B cell (primary cell): ENCODE results near the gene AAMP. TPM values are rescaled to one million over a fixed set of nuclear protein-coding genes. Genes with fewer than 3 reads are reported as not detected.
A peak's percentile ranks its signal among the peaks of the same experiment; 100 is the strongest.

Source experiments
- ATAC-seq: fragments of 200-7000 bp; cut with Tn5 transposase; one replicate; pipeline ENCODE4 v1.10.0; 2021; ENCODE audit warnings: low read depth, mild to moderate bottlenecking, moderate number of reproducible peaks, moderate library complexity
- CTCF ChIA-PET: fragments of 350-600 bp; sonication (Branson Sonifier 250); formaldehyde crosslinking; loops from one replicate; lab custom pipeline; 2021; ENCODE audit warnings: antibody characterized with exemption, inconsistent platforms; lab: Charles Lee
- POLR2A ChIA-PET: fragments of 350-600 bp; sonication (Branson Sonifier 250); formaldehyde crosslinking; loops from one replicate; lab custom pipeline; 2021; ENCODE audit warnings: antibody characterized with exemption; lab: Charles Lee
- DNase-seq: peaks from one replicate; pipeline ENCODE4 v3.0.0; 2013
- H2AFZ ChIP-seq: 2 replicates; pipeline ENCODE4 v1.6.1; 2012; ENCODE audit warnings: mild to moderate bottlenecking, low read depth, low read length; ENCODE audit not compliant: insufficient read depth, poor library complexity, severe bottlenecking
- H3K27ac ChIP-seq, 2 donors: 1 replicate in 1 of 2; 2 replicates in 1 of 2; pipeline ENCODE4 v1.5.1; 2012 to 2013; ENCODE audit warnings: low read length in 2 of 2, mild to moderate bottlenecking in 2 of 2, moderate library complexity in 1 of 2
- H3K27me3 ChIP-seq, 4 experiments: fragments of 200-600 bp in 1 of 4; sonication (generic) in 1 of 4; replicated peaks in 1 of 4; 1 replicate in 2 of 4; 2 replicates in 2 of 4; pipeline versions ENCODE4 v1.6.1 to v1.7.0; 2013 to 2016; ENCODE audit warnings: low read length in 3 of 4, mild to moderate bottlenecking in 2 of 4, mixed read lengths in 1 of 4, moderate library complexity in 1 of 4; ENCODE audit not compliant: insufficient read depth in 4 of 4, control insufficient read depth in 3 of 4; ENCODE audit errors: control extremely low read depth in 1 of 4
- H3K36me3 ChIP-seq, 2 experiments: replicated peaks in 1 of 2; 1 replicate in 1 of 2; 2 replicates in 1 of 2; pipeline versions ENCODE4 v1.6.1 to v1.7.1; 2013; ENCODE audit warnings: low read length in 1 of 2; ENCODE audit not compliant: insufficient read depth in 2 of 2, control insufficient read depth in 1 of 2; ENCODE audit errors: control extremely low read depth in 1 of 2, extremely low read depth in 1 of 2
- H3K4me1 ChIP-seq, 2 donors: fragments of 200-600 bp in 1 of 2; sonication (generic) in 1 of 2; 1 replicate in 1 of 2; 2 replicates in 1 of 2; pipeline versions ENCODE4 v1.5.1 to v1.6.1; 2013 to 2017; ENCODE audit warnings: low read length in 2 of 2; ENCODE audit not compliant: control insufficient read depth in 2 of 2, insufficient read depth in 2 of 2
- H3K4me2 ChIP-seq: replicated peaks from 2 replicates; pipeline ENCODE3; 2012; ENCODE audit warnings: mild to moderate bottlenecking, low read depth, low read length; ENCODE audit not compliant: poor library complexity, severe bottlenecking
- H3K4me3 ChIP-seq, 5 experiments: fragments of 200-600 bp in 1 of 5; sonication (generic) in 1 of 5; 1 replicate in 3 of 5; 2 replicates in 2 of 5; pipeline versions ENCODE4 v1.5.1 to v1.7.0; 2011 to 2016; ENCODE audit warnings: low read length in 4 of 5, mild to moderate bottlenecking in 4 of 5, low read depth in 2 of 5, control low read depth in 1 of 5, moderate library complexity in 1 of 5; ENCODE audit not compliant: insufficient read depth in 1 of 5; ENCODE audit errors: control extremely low read depth in 1 of 5, extremely low read depth in 1 of 5
- H3K79me2 ChIP-seq: fragments of 200-600 bp; sonication (generic); one replicate; pipeline ENCODE4 v1.6.0; 2016; ENCODE audit warnings: low read length; ENCODE audit not compliant: control insufficient read depth, insufficient read depth
- H3K9ac ChIP-seq: fragments of 200-600 bp; sonication (generic); 2 replicates; pipeline ENCODE4 v1.6.1; 2017; ENCODE audit warnings: mild to moderate bottlenecking, low read length, moderate library complexity
- H3K9me3 ChIP-seq, 3 donors: one replicate each; pipeline versions ENCODE4 v1.6.1 to v1.7.1; 2013; ENCODE audit warnings: low read length in 2 of 3; ENCODE audit not compliant: control insufficient read depth in 2 of 3, insufficient read depth in 1 of 3; ENCODE audit errors: control extremely low read depth in 1 of 3
- H4K20me1 ChIP-seq: 2 replicates; pipeline ENCODE4 v1.6.0; 2012; ENCODE audit warnings: mild to moderate bottlenecking, low read length; ENCODE audit not compliant: insufficient read depth, control insufficient read depth, poor library complexity, severe bottlenecking
- H3K27ac Mint-ChIP-seq: one replicate; pipeline ENCODE4 v1.8.0; 2021; ENCODE audit warnings: mixed read lengths
- H3K27me3 Mint-ChIP-seq: one replicate; pipeline ENCODE4 v1.8.0; 2021; ENCODE audit warnings: mixed read lengths
- H3K4me1 Mint-ChIP-seq: one replicate; pipeline ENCODE4 v1.8.0; 2021; ENCODE audit warnings: mixed read lengths
- H3K4me3 Mint-ChIP-seq: one replicate; pipeline ENCODE4 v1.8.0; 2021; ENCODE audit warnings: mixed read lengths
- H3K9me3 Mint-ChIP-seq: one replicate; pipeline ENCODE4 v1.8.0; 2022; ENCODE audit warnings: mixed read lengths; ENCODE audit not compliant: insufficient read depth
- CTCF ChIP-seq: fragments of 200-600 bp; IDR thresholded peaks from one replicate; pipeline ENCODE4 v1.8.0; 2022; ENCODE audit warnings: antibody characterized with exemption, mild to moderate bottlenecking
- EZH2 ChIP-seq: IDR thresholded peaks from 2 replicates; pipeline ENCODE4 v1.6.1; 2012; ENCODE audit warnings: borderline replicate concordance, low read depth, mild to moderate bottlenecking, moderate library complexity, low read length; ENCODE audit not compliant: insufficient read depth, poor library complexity, severe bottlenecking
- WGBS: methylation state at CpG from one replicate; pipeline ENCODE4 v1.1.5; 2013; ENCODE audit warnings: missing lambda C conversion rate; ENCODE audit not compliant: insufficient coverage; 5-methylcytosine and 5-hydroxymethylcytosine counted together
- intact Hi-C: fragments of 100-400 bp; cut with micrococcal nuclease; formaldehyde crosslinking; loops from one replicate; pipeline ENCODE4 v1.10.0; 2022
- polyA plus RNA-seq: library from polyadenylated mRNA; depleted of rRNA; stranded (reverse); fragments of >200 nt; gene quantifications from 2 replicates; pipeline ENCODE4 v1.2.3, GENCODE V29; 2012
- total RNA-seq, 2 donors: library from RNA; stranded (reverse); fragments of 120-200 nt in 1 of 2; gene quantifications; 1 replicate in 1 of 2; 2 replicates in 1 of 2; pipeline versions ENCODE4 v1.2.3 to v1.2.4, GENCODE V29; 2013 to 2022

Gene AAMP
- total and polyA plus RNA-seq, 2 donors (not counting 1 experiment from before 2014, with no cell fraction given) = 56.4 to 65.7 TPM

- Histone ChIP-seq H3K4me1 (peaks cover 76 to 85% of the 10 kb centered on the region in 2 donors), H3K27me3 (no peaks in the 10 kb centered on the region), H3K36me3 (peaks cover 3 to 66% of the 10 kb centered on the region in 2 experiments), H3K4me3 (no peak overlapping the region), H3K4me2 (peak overlapping the region; percentile 79), H3K9ac (no peak overlapping the region), H3K9me3 (no peaks in the 10 kb centered on the region), H3K27ac (peak overlapping the region in 1 of 2 donors; percentile 99), H4K20me1 (peaks cover 97% of the 10 kb centered on the region), H2AFZ (no peak overlapping the region), H3K79me2 (peaks cover 95% of the 10 kb centered on the region)
- peak overlapping the region; percentile 80 for H3K27ac Mint-ChIP-seq
- ATAC-seq = no peak
- H3K27me3 Mint-ChIP-seq = no peaks in the 10 kb centered on the region
- ChIA-PET CTCF (no interaction called here), POLR2A (no interaction called here)
- TF ChIP-seq EZH2 (no peak), CTCF (no peak)
- H3K9me3 Mint-ChIP-seq = no peaks in the 10 kb centered on the region
- H3K4me3 Mint-ChIP-seq = peak overlapping the region; percentile 23
- WGBS = no CpG with 5 or more reads among the region's 1 CpG
- peaks cover 85% of the 10 kb centered on the region for H3K4me1 Mint-ChIP-seq
- no peak for DNase-seq
- intact Hi-C loops = no loop called here
These were observed 45.8 kb downstream of the AAMP start for GRCh38 chr2:218224186-218224585.

- H3K4me1 ChIP-seq = peaks cover 69 to 83% of the 10 kb centered on the region in 2 donors
- Mint-ChIP-seq H3K9me3 (no peaks in the 10 kb centered on the region), H3K4me3 (peak overlapping the region; percentile 74), H3K4me1 (peaks cover 84% of the 10 kb centered on the region), H3K27ac (peak overlapping the region; percentile 80), H3K27me3 (no peaks in the 10 kb centered on the region)
- H3K4me3 ChIP-seq = peak overlapping the region in 1 of 5 experiments; percentile 13
- TF ChIP-seq EZH2 (no peak), CTCF (no peak)
- intact Hi-C loops = no loop called here
- H3K9ac ChIP-seq = peak overlapping the region; percentile 16
- H4K20me1 ChIP-seq = peaks cover 88% of the 10 kb centered on the region
- POLR2A ChIA-PET = no interaction called here
- DNase-seq (no peak), ATAC-seq (no peak)
- peak overlapping the region in 1 of 2 donors; percentile 99 for H3K27ac ChIP-seq
- H2AFZ ChIP-seq = no peak overlapping the region
- H3K36me3 ChIP-seq = peaks cover 3 to 56% of the 10 kb centered on the region in 2 experiments
- CTCF ChIA-PET = interaction anchor here (0.6 kb wide), 1 partner anchor 34 kb away, joined by 3 read pairs; no protein-coding TSS in a partner anchor
- H3K4me2 ChIP-seq = peak overlapping the region; percentile 79
- H3K9me3 ChIP-seq = no peaks in the 10 kb centered on the region
- WGBS = no CpG with 5 or more reads among the region's 5 CpGs
- peaks cover 99% of the 10 kb centered on the region for H3K79me2 ChIP-seq
- no peaks in the 10 kb centered on the region for H3K27me3 ChIP-seq
These were observed 46.9 kb downstream of the AAMP start for GRCh38 chr2:218223046-218223445.
